SK-N-SH (cell line): ENCODE measurements around the gene COQ5. TPM values are rescaled to one million over a fixed set of nuclear protein-coding genes. Genes with fewer than 3 reads are reported as not detected.
A peak's percentile ranks its signal among the peaks of the same experiment; 100 is the strongest.

Experiments used
- CTCF ChIA-PET: fragments of 300-600, 350-600 bp; formaldehyde crosslinking; extraction: SDS; loops from one replicate; lab custom pipeline; 2021; lab: Yijun Ruan, JAX
- POLR2A ChIA-PET: fragments of 350-600 bp; sonication (Branson Sonifier 250); formaldehyde crosslinking; extraction: SDS; loops from one replicate; lab custom pipeline; 2020; ENCODE audit warnings: antibody characterized with exemption, inconsistent platforms; lab: Yijun Ruan, JAX
- DNase-seq: peaks from one replicate; pipeline ENCODE4 v3.0.0; 2012
- H2AFZ ChIP-seq: fragments of 200-600 bp; sonication (generic); 2 replicates; pipeline ENCODE4 v1.8.1; 2016; ENCODE audit warnings: antibody characterized with exemption, mild to moderate bottlenecking, low read depth
- H3F3A ChIP-seq: fragments of 200-600 bp; sonication (generic); replicated peaks from 2 replicates; pipeline ENCODE3; 2016; ENCODE audit warnings: antibody characterized with exemption, mild to moderate bottlenecking; ENCODE audit not compliant: insufficient read depth
- H3K27ac ChIP-seq, 2 experiments: fragments of 200-500 bp in 1 of 2; fragments of 200-600 bp in 1 of 2; sonication (Bioruptor generic) in 1 of 2; sonication (generic), shearing (Covaris generic) in 1 of 2; 2 replicates each; pipeline versions ENCODE4 v1.5.1 to v1.6.1; 2014 to 2016; ENCODE audit warnings: low read depth in 2 of 2, inconsistent platforms in 1 of 2, low read length in 1 of 2, mild to moderate bottlenecking in 1 of 2, mixed read lengths in 1 of 2
- H3K27me3 ChIP-seq: fragments of 200-600 bp; sonication (generic), shearing (Covaris generic); 2 replicates; pipeline ENCODE4 v1.6.1; 2016; ENCODE audit warnings: mixed run types; ENCODE audit not compliant: insufficient read depth
- H3K36me3 ChIP-seq, 2 experiments: fragments of 200-500 bp in 1 of 2; fragments of 200-600 bp in 1 of 2; sonication (Bioruptor generic) in 1 of 2; sonication (generic) in 1 of 2; replicated peaks in 1 of 2; 2 replicates each; pipeline versions ENCODE3 to v1.5.1; 2014 to 2016; ENCODE audit warnings: low read length in 1 of 2, mild to moderate bottlenecking in 1 of 2; ENCODE audit not compliant: insufficient read depth in 2 of 2, control insufficient read depth in 1 of 2
- H3K4me1 ChIP-seq, 2 experiments: fragments of 200-500 bp in 1 of 2; fragments of 200-600 bp in 1 of 2; sonication (Bioruptor generic) in 1 of 2; sonication (generic), shearing (Covaris generic) in 1 of 2; 2 replicates each; pipeline versions ENCODE4 v1.5.1 to v1.6.1; 2014 to 2016; ENCODE audit warnings: low read depth in 1 of 2, low read length in 1 of 2, mixed run types in 1 of 2; ENCODE audit not compliant: insufficient read depth in 2 of 2, control insufficient read depth in 1 of 2
- H3K4me2 ChIP-seq: fragments of 200-600 bp; sonication (generic), shearing (Covaris generic); 2 replicates; pipeline ENCODE4 v1.6.1; 2017; ENCODE audit warnings: mixed run types
- H3K4me3 ChIP-seq, 2 experiments: fragments of 200-500 bp in 1 of 2; fragments of 200-600 bp in 1 of 2; sonication (Bioruptor generic) in 1 of 2; sonication (generic), shearing (Covaris generic) in 1 of 2; 2 replicates each; pipeline versions ENCODE4 v1.5.1 to v1.8.1; 2014 to 2016; ENCODE audit warnings: low read depth in 2 of 2, inconsistent platforms in 1 of 2, low read length in 1 of 2, mild to moderate bottlenecking in 1 of 2, mixed read lengths in 1 of 2, moderate library complexity in 1 of 2
- H3K79me2 ChIP-seq: fragments of 200-600 bp; sonication (generic); 2 replicates; pipeline ENCODE4 v1.8.1; 2017; ENCODE audit warnings: mild to moderate bottlenecking; ENCODE audit not compliant: insufficient read depth
- H3K9ac ChIP-seq: fragments of 200-600 bp; sonication (generic); 2 replicates; pipeline ENCODE4 v1.6.1; 2017; ENCODE audit warnings: mixed run types
- H3K9me2 ChIP-seq: fragments of 200-600 bp; sonication (generic); 2 replicates; pipeline ENCODE4 v1.6.1; 2017; ENCODE audit warnings: mixed run types
- H3K9me3 ChIP-seq: fragments of 200-600 bp; sonication (generic); 2 replicates; pipeline ENCODE4 v1.6.1; 2017; ENCODE audit warnings: mixed run types, mild to moderate bottlenecking, moderate library complexity
- H4K20me1 ChIP-seq: fragments of 200-600 bp; sonication (generic); 2 replicates; pipeline ENCODE4 v1.6.1; 2017; ENCODE audit warnings: mild to moderate bottlenecking, mixed run types; ENCODE audit not compliant: insufficient read depth
- CHD2 ChIP-seq: fragments of 150-350 bp; IDR thresholded peaks from 2 replicates; pipeline ENCODE4 v1.6.1; 2018; ENCODE audit warnings: low read length; ENCODE audit not compliant: partially characterized antibody
- CTCF ChIP-seq: fragments of 200-600 bp; sonication (generic); IDR thresholded peaks from 2 replicates; pipeline ENCODE4 v1.6.1; 2017; ENCODE audit warnings: antibody characterized with exemption, mild to moderate bottlenecking, moderate library complexity
- FOSL2 ChIP-seq: IDR thresholded peaks from 2 replicates; pipeline ENCODE4 v1.4.0; 2012; ENCODE audit warnings: low read depth, mild to moderate bottlenecking, moderate library complexity, borderline replicate concordance
- FOXM1 ChIP-seq: IDR thresholded peaks from 2 replicates; pipeline ENCODE4 v1.4.0; 2012; ENCODE audit warnings: low read depth, mild to moderate bottlenecking
- IRF3 ChIP-seq: fragments of 150-350 bp; IDR thresholded peaks from 2 replicates; pipeline ENCODE4 v1.6.1; 2016; ENCODE audit warnings: mild to moderate bottlenecking, low read depth, low read length
- MXI1 ChIP-seq: IDR thresholded peaks from 2 replicates; pipeline ENCODE4 v1.6.1; 2012; ENCODE audit warnings: mild to moderate bottlenecking, low read depth, low read length, improper control_type of control experiment
- NRF1 ChIP-seq: IDR thresholded peaks from 2 replicates; pipeline ENCODE4 v1.6.1; 2012; ENCODE audit warnings: low read depth, mild to moderate bottlenecking, low read length
- POLR2AphosphoS5 ChIP-seq: IDR thresholded peaks from 2 replicates; pipeline ENCODE4 v1.6.1; 2012; ENCODE audit warnings: low read depth, low read length
- RFX5 ChIP-seq: IDR thresholded peaks from 2 replicates; pipeline ENCODE4 v1.6.1; 2012; ENCODE audit warnings: mild to moderate bottlenecking, improper control_type of control experiment, low read length
- RXRA ChIP-seq: IDR thresholded peaks from 2 replicates; pipeline ENCODE4 v1.4.0; 2012; ENCODE audit warnings: low read depth, mild to moderate bottlenecking, borderline replicate concordance
- SIN3A ChIP-seq: IDR thresholded peaks from 2 replicates; pipeline ENCODE4 v1.6.1; 2012; ENCODE audit warnings: low read depth, mild to moderate bottlenecking, low read length, moderate library complexity, borderline replicate concordance
- SMC3 ChIP-seq: IDR thresholded peaks from 2 replicates; pipeline ENCODE4 v1.6.1; 2012; ENCODE audit warnings: low read depth, low read length, improper control_type of control experiment
- TAF1 ChIP-seq: IDR thresholded peaks from 2 replicates; pipeline ENCODE4 v1.6.1; 2012; ENCODE audit warnings: low read depth, mild to moderate bottlenecking, low read length, moderate library complexity, borderline replicate concordance
- TCF12 ChIP-seq: IDR thresholded peaks from 2 replicates; pipeline ENCODE4 v1.4.0; 2012
- TEAD4 ChIP-seq: IDR thresholded peaks from 2 replicates; pipeline ENCODE4 v1.4.0; 2012; ENCODE audit warnings: mild to moderate bottlenecking, borderline replicate concordance; ENCODE audit not compliant: insufficient read depth
- USF1 ChIP-seq: IDR thresholded peaks from 2 replicates; pipeline ENCODE4 v1.4.0; 2012; ENCODE audit warnings: low read depth, borderline replicate concordance
- YY1 ChIP-seq: IDR thresholded peaks from 2 replicates; pipeline ENCODE4 v1.4.0; 2012; ENCODE audit warnings: low read depth, mild to moderate bottlenecking
- WGBS: methylation state at CpG from one replicate; pipeline ENCODE4 v1.1.6; 2017; ENCODE audit warnings: low lambda C conversion rate; 5-methylcytosine and 5-hydroxymethylcytosine counted together
- polyA plus RNA-seq, 3 experiments: library from polyadenylated mRNA; depleted of rRNA; stranded (reverse); fragments of >200 nt; gene quantifications; 2 replicates each; pipeline ENCODE4 v1.2.3, GENCODE V29; 2012
- TF ChIP-seq, protein P1 (sequence below): IDR thresholded peaks from 2 replicates; pipeline ENCODE4 v1.6.1; 2012; ENCODE audit warnings: mild to moderate bottlenecking, low read depth, low read length, moderate library complexity
- TF ChIP-seq, protein P2 (sequence below): IDR thresholded peaks from 2 replicates; pipeline ENCODE4 v1.4.0; 2012; ENCODE audit warnings: low read depth
- TF ChIP-seq, protein P3 (sequence below): IDR thresholded peaks from 2 replicates; pipeline ENCODE4; 2012

The COQ5 gene
- polyA plus RNA-seq, 1 of the 3 experiments (the other 2 are of a cell fraction) = 28.0 TPM

- Histone ChIP-seq H3K79me2 (peaks cover 54% of the 10 kb centered on the region), H3F3A (peaks cover 21% of the 10 kb centered on the region), H3K4me3 (peak within 1 kb of the TSS; percentile 83 to 89), H3K36me3 (peaks cover 29 to 32% of the 10 kb centered on the region in 2 experiments), H3K4me2 (peak within 1 kb of the TSS; percentile 86), H3K27me3 (no peaks in the 10 kb centered on the region), H4K20me1 (peaks cover 25% of the 10 kb centered on the region), H2AFZ (peak within 1 kb of the TSS; percentile 74), H3K9me3 (no peaks in the 10 kb centered on the region), H3K9me2 (no peaks in the 10 kb centered on the region), H3K27ac (peak within 1 kb of the TSS; percentile 63 to 88; a peak in 3 of 4 replicates), H3K4me1 (peaks cover 0 to 11% of the 10 kb centered on the region in 2 experiments; a peak in 2 of 4 replicates), H3K9ac (peak within 1 kb of the TSS; percentile 81)
- ChIA-PET CTCF (interaction anchor here (1.0 to 3.5 kb wide), 6 partner anchors 10 to 29 kb away, joined by 3 to 18 read pairs (median 4); partner anchors contain the start of gene SRSF9), POLR2A (interaction anchor here (0.8 to 2.8 kb wide), 14 partner anchors 9 to 85 kb away, joined by 3 to 12 read pairs (median 4); partner anchors contain the start of genes COX6A1, POP5 and SRSF9)
- peak; percentile 99 for TF ChIP-seq MXI1
- peak; percentile 72; the same call in 1 of the 2 replicates for TF ChIP-seq RFX5
- TF ChIP-seq TEAD4 = no peak
- TF ChIP-seq TCF12 = peak; percentile 51; the same call in 1 of the 2 replicates
- TF ChIP-seq, protein P1, sequence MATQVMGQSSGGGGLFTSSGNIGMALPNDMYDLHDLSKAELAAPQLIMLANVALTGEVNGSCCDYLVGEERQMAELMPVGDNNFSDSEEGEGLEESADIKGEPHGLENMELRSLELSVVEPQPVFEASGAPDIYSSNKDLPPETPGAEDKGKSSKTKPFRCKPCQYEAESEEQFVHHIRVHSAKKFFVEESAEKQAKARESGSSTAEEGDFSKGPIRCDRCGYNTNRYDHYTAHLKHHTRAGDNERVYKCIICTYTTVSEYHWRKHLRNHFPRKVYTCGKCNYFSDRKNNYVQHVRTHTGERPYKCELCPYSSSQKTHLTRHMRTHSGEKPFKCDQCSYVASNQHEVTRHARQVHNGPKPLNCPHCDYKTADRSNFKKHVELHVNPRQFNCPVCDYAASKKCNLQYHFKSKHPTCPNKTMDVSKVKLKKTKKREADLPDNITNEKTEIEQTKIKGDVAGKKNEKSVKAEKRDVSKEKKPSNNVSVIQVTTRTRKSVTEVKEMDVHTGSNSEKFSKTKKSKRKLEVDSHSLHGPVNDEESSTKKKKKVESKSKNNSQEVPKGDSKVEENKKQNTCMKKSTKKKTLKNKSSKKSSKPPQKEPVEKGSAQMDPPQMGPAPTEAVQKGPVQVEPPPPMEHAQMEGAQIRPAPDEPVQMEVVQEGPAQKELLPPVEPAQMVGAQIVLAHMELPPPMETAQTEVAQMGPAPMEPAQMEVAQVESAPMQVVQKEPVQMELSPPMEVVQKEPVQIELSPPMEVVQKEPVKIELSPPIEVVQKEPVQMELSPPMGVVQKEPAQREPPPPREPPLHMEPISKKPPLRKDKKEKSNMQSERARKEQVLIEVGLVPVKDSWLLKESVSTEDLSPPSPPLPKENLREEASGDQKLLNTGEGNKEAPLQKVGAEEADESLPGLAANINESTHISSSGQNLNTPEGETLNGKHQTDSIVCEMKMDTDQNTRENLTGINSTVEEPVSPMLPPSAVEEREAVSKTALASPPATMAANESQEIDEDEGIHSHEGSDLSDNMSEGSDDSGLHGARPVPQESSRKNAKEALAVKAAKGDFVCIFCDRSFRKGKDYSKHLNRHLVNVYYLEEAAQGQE = peak; percentile 85
- TF ChIP-seq, protein P2, sequence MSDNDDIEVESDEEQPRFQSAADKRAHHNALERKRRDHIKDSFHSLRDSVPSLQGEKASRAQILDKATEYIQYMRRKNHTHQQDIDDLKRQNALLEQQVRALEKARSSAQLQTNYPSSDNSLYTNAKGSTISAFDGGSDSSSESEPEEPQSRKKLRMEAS = peak; percentile 66
- TF ChIP-seq NRF1 = no peak
- TF ChIP-seq RXRA = peak; percentile 95
- 0 out of 2 replicates have a peak, but pooled peaks have one; percentile 11 for TF ChIP-seq USF1
- peak; percentile 80 for TF ChIP-seq IRF3
- TF ChIP-seq SIN3A = peak; percentile 83; the same call in 1 of the 2 replicates
- TF ChIP-seq CHD2 = peak; percentile 69
- TF ChIP-seq POLR2AphosphoS5 = peak; percentile 99
- TF ChIP-seq, protein P3, sequence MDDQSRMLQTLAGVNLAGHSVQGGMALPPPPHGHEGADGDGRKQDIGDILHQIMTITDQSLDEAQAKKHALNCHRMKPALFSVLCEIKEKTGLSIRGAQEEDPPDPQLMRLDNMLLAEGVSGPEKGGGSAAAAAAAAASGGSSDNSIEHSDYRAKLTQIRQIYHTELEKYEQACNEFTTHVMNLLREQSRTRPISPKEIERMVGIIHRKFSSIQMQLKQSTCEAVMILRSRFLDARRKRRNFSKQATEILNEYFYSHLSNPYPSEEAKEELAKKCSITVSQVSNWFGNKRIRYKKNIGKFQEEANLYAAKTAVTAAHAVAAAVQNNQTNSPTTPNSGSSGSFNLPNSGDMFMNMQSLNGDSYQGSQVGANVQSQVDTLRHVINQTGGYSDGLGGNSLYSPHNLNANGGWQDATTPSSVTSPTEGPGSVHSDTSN = peak; percentile 43; the same call in 1 of the 2 replicates
- TF ChIP-seq FOXM1 = peak; percentile 100
- no peak for TF ChIP-seq FOSL2
- TF ChIP-seq TAF1 = peak; percentile 96
- no peak for TF ChIP-seq SMC3
- TF ChIP-seq YY1 = 0 out of 2 replicates have a peak, but pooled peaks have one; percentile 16
- no peak for TF ChIP-seq CTCF
- WGBS = 0% methylated on average over 13 of the region's 53 CpGs
- peak; percentile 98 for DNase-seq
These were observed 33.1 kb downstream of the COQ5 start, which contains the start of gene DYNLL1 for GRCh38 chr12:120495731-120496412. Gene DYNLL1 (plus strand): TSS chr12:120496113. CDS start chr12:120496422, 309 bp downstream.
